Measurements from ENCODE around the gene HEPHL1. TPM values are rescaled to one million over a fixed set of nuclear protein-coding genes. Genes with fewer than 3 reads are reported as not detected.
"Not testable (repeated sequence)": the region's sequence is repeated elsewhere in the genome, so short reads cannot be mapped to it uniquely, and the experiment has no call there.

HEPHL1 gene
- not detected in 2 replicates for total RNA-seq

GRCh38 chr11:94020777-94021481 is at the start of gene HEPHL1:
Gene HEPHL1 (plus strand): TSS chr11:94021354. CDS start chr11:94021369, 15 bp downstream.
- H3K4me3 Mint-ChIP-seq = no peak within 1 kb of the TSS
- H3K4me1 Mint-ChIP-seq (ENCODE audit: low read depth) = no peaks in the 10 kb centered on the region
- DNase-seq (ENCODE audit: low spot score) = no peak
- no peaks in the 10 kb centered on the region for H3K27me3 Mint-ChIP-seq (ENCODE audit: insufficient read depth)
- H3K36me3 Mint-ChIP-seq (ENCODE audit: low read depth) = no peaks in the 10 kb centered on the region
- no peaks in the 10 kb centered on the region for H3K9me3 Mint-ChIP-seq
- intact Hi-C loops (cut with micrococcal nuclease) = no loop called here
- H3K27ac Mint-ChIP-seq = no peak within 1 kb of the TSS

- DNase-seq (ENCODE audit: low spot score) = no peak
- H3K4me3 Mint-ChIP-seq = no peak overlapping the region
- no peak overlapping the region for H3K27ac Mint-ChIP-seq
- intact Hi-C loops (cut with micrococcal nuclease) = no loop called here
- peaks cover 2% of the 10 kb centered on the region for H3K27me3 Mint-ChIP-seq (ENCODE audit: insufficient read depth)
- no peaks in the 10 kb centered on the region for H3K4me1 Mint-ChIP-seq (ENCODE audit: low read depth)
- H3K36me3 Mint-ChIP-seq (ENCODE audit: low read depth) = no peaks in the 10 kb centered on the region
- H3K9me3 Mint-ChIP-seq = no peaks in the 10 kb centered on the region
Observed at GRCh38 chr11:93972790-93973189, 48.4 kb upstream of the HEPHL1 start.

GRCh38 chr11:93973322-93974051 is 47.7 kb upstream of the HEPHL1 start:
- H3K27ac Mint-ChIP-seq; H3K36me3 Mint-ChIP-seq (ENCODE audit: low read depth); H3K4me1 Mint-ChIP-seq (ENCODE audit: low read depth); intact Hi-C loops (cut with micrococcal nuclease); H3K9me3 Mint-ChIP-seq; H3K4me3 Mint-ChIP-seq; DNase-seq (ENCODE audit: low spot score); H3K27me3 Mint-ChIP-seq (ENCODE audit: insufficient read depth): not testable (repeated sequence)

GRCh38 chr11:93974759-93975158 is 46.4 kb upstream of the HEPHL1 start:
- Mint-ChIP-seq H3K4me1 (ENCODE audit: low read depth) (no peaks in the 10 kb centered on the region), H3K4me3 (no peak overlapping the region), H3K36me3 (ENCODE audit: low read depth) (no peaks in the 10 kb centered on the region), H3K27me3 (ENCODE audit: insufficient read depth) (peaks cover 7% of the 10 kb centered on the region), H3K27ac (no peak overlapping the region), H3K9me3 (no peaks in the 10 kb centered on the region)
- intact Hi-C loops (cut with micrococcal nuclease) = no loop called here
- DNase-seq (ENCODE audit: low spot score) = no peak

- H3K9me3 Mint-ChIP-seq; H3K27me3 Mint-ChIP-seq (ENCODE audit: insufficient read depth); intact Hi-C loops (cut with micrococcal nuclease); H3K4me3 Mint-ChIP-seq; H3K4me1 Mint-ChIP-seq (ENCODE audit: low read depth); H3K36me3 Mint-ChIP-seq (ENCODE audit: low read depth); DNase-seq (ENCODE audit: low spot score); H3K27ac Mint-ChIP-seq: not testable (repeated sequence)
Observed at GRCh38 chr11:93976577-93977254, 44.4 kb upstream of the HEPHL1 start.

- intact Hi-C loops (cut with micrococcal nuclease) = no loop called here
- no peak overlapping the region for H3K27ac Mint-ChIP-seq
- no peak for DNase-seq (ENCODE audit: low spot score)
- no peaks in the 10 kb centered on the region for H3K36me3 Mint-ChIP-seq (ENCODE audit: low read depth)
- H3K9me3 Mint-ChIP-seq = no peaks in the 10 kb centered on the region
- H3K4me3 Mint-ChIP-seq = no peak overlapping the region
- H3K4me1 Mint-ChIP-seq (ENCODE audit: low read depth) = no peaks in the 10 kb centered on the region
- peaks cover 6% of the 10 kb centered on the region for H3K27me3 Mint-ChIP-seq (ENCODE audit: insufficient read depth)
Observed at GRCh38 chr11:93983542-93984195, 37.5 kb upstream of the HEPHL1 start.

GRCh38 chr11:93984196-93984567 is 37.0 kb upstream of the HEPHL1 start:
- Mint-ChIP-seq H3K36me3 (ENCODE audit: low read depth) (no peaks in the 10 kb centered on the region), H3K4me3 (no peak overlapping the region), H3K27ac (no peak overlapping the region), H3K27me3 (ENCODE audit: insufficient read depth) (peaks cover 6% of the 10 kb centered on the region), H3K9me3 (no peaks in the 10 kb centered on the region), H3K4me1 (ENCODE audit: low read depth) (no peaks in the 10 kb centered on the region)
- intact Hi-C loops (cut with micrococcal nuclease) = no loop called here
- no peak for DNase-seq (ENCODE audit: low spot score)

GRCh38 chr11:93984936-93985335 is 36.2 kb upstream of the HEPHL1 start:
- H3K27ac Mint-ChIP-seq = no peak overlapping the region
- no peak overlapping the region for H3K4me3 Mint-ChIP-seq
- intact Hi-C loops (cut with micrococcal nuclease) = no loop called here
- peaks cover 2% of the 10 kb centered on the region for H3K27me3 Mint-ChIP-seq (ENCODE audit: insufficient read depth)
- no peaks in the 10 kb centered on the region for H3K36me3 Mint-ChIP-seq (ENCODE audit: low read depth)
- no peaks in the 10 kb centered on the region for H3K9me3 Mint-ChIP-seq
- H3K4me1 Mint-ChIP-seq (ENCODE audit: low read depth) = no peaks in the 10 kb centered on the region
- no peak for DNase-seq (ENCODE audit: low spot score)

GRCh38 chr11:93986716-93987115 is 34.4 kb upstream of the HEPHL1 start:
- no peaks in the 10 kb centered on the region for H3K9me3 Mint-ChIP-seq
- H3K36me3 Mint-ChIP-seq (ENCODE audit: low read depth) = no peaks in the 10 kb centered on the region
- no peaks in the 10 kb centered on the region for H3K4me1 Mint-ChIP-seq (ENCODE audit: low read depth)
- peaks cover 2% of the 10 kb centered on the region for H3K27me3 Mint-ChIP-seq (ENCODE audit: insufficient read depth)
- H3K4me3 Mint-ChIP-seq = no peak overlapping the region
- intact Hi-C loops (cut with micrococcal nuclease) = no loop called here
- no peak for DNase-seq (ENCODE audit: low spot score)
- no peak overlapping the region for H3K27ac Mint-ChIP-seq

- peaks cover 7% of the 10 kb centered on the region for H3K9me3 Mint-ChIP-seq
- H3K36me3 Mint-ChIP-seq (ENCODE audit: low read depth) = no peaks in the 10 kb centered on the region
- intact Hi-C loops (cut with micrococcal nuclease) = no loop called here
- no peak overlapping the region for H3K4me3 Mint-ChIP-seq
- H3K27me3 Mint-ChIP-seq (ENCODE audit: insufficient read depth) = peaks cover 2% of the 10 kb centered on the region
- H3K4me1 Mint-ChIP-seq (ENCODE audit: low read depth) = no peaks in the 10 kb centered on the region
- DNase-seq (ENCODE audit: low spot score) = no peak
- H3K27ac Mint-ChIP-seq = no peak overlapping the region
Observed at GRCh38 chr11:93988455-93988854, 32.7 kb upstream of the HEPHL1 start.

GRCh38 chr11:93988912-93989311 is 32.2 kb upstream of the HEPHL1 start:
- Mint-ChIP-seq H3K4me3 (no peak overlapping the region), H3K27me3 (ENCODE audit: insufficient read depth) (peaks cover 2% of the 10 kb centered on the region), H3K4me1 (ENCODE audit: low read depth) (no peaks in the 10 kb centered on the region), H3K27ac (no peak overlapping the region), H3K36me3 (ENCODE audit: low read depth) (no peaks in the 10 kb centered on the region), H3K9me3 (peaks cover 7% of the 10 kb centered on the region)
- no peak for DNase-seq (ENCODE audit: low spot score)
- intact Hi-C loops (cut with micrococcal nuclease) = no loop called here

GRCh38 chr11:93993747-93994146 is 27.4 kb upstream of the HEPHL1 start:
- Mint-ChIP-seq H3K27ac (no peak overlapping the region), H3K36me3 (ENCODE audit: low read depth) (no peaks in the 10 kb centered on the region), H3K9me3 (peaks cover 12% of the 10 kb centered on the region), H3K4me3 (no peak overlapping the region), H3K27me3 (ENCODE audit: insufficient read depth) (no peaks in the 10 kb centered on the region), H3K4me1 (ENCODE audit: low read depth) (no peaks in the 10 kb centered on the region)
- DNase-seq (ENCODE audit: low spot score) = no peak
- intact Hi-C loops (cut with micrococcal nuclease) = no loop called here

- no peaks in the 10 kb centered on the region for H3K4me1 Mint-ChIP-seq (ENCODE audit: low read depth)
- no peak overlapping the region for H3K27ac Mint-ChIP-seq
- peaks cover 10% of the 10 kb centered on the region for H3K9me3 Mint-ChIP-seq
- no peaks in the 10 kb centered on the region for H3K36me3 Mint-ChIP-seq (ENCODE audit: low read depth)
- no peak overlapping the region for H3K4me3 Mint-ChIP-seq
- no peak for DNase-seq (ENCODE audit: low spot score)
- no peaks in the 10 kb centered on the region for H3K27me3 Mint-ChIP-seq (ENCODE audit: insufficient read depth)
- intact Hi-C loops (cut with micrococcal nuclease) = no loop called here
Observed at GRCh38 chr11:93997741-93998140, 23.4 kb upstream of the HEPHL1 start.

Measured in activated T-helper 1 cell treated with anti-CD3 and anti-CD28 coated beads, Interleukin-12 subunit alpha, Interleukin-12 subunit beta, Interleukin-2, Interleukin-4 antibody, amounts not matched to agents 30 ng/mL and 10 ng/mL and 1 ng/mL, durations not matched to agents 14 hours and 24 hours and 36 hours (primary cell).